Mucosa of gallbladder (tissue), 1 donor: Measurements from ENCODE around the gene KRTAP10-8. TPM values are rescaled to one million over a fixed set of nuclear protein-coding genes. Genes with fewer than 3 reads are reported as not detected.

Experiments
- DNase-seq: peaks from one replicate; pipeline ENCODE4 v3.0.0-alpha.2; 2020; ENCODE audit warnings: low spot score
- total RNA-seq: library from RNA; stranded (reverse); gene quantifications from one replicate; pipeline ENCODE4 v1.2.1, GENCODE V29; 2021
- donor health status: DM: no; HTN: no; CAD: no.

The KRTAP10-8 gene
- not detected for total RNA-seq

- DNase-seq: no peak
Measured at GRCh38 chr21:44612029-44612486, at the start of gene KRTAP10-8. KRTAP10-8 (plus strand) TSS chr21:44612079; CDS start chr21:44612101, 22 bp downstream.

DNA sequence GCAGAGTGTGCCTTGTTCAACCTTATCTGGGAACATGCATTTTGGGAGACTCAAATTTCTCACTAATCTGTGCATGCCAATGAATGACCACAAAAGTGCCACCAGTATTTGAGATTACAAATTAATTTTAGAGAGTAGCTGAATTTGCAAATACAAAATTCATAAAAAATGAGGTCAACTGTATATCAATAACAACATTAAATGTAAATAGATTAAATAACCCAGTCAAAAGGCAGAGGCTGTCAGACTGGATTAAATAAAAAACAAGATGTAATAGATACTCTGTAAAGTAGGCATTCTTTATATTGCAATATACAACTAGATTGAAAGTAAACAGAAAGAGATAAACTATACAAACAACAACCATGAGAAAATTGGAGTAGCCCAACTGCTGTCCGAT is 47.8 kb upstream of the KRTAP10-8 start:
- no peak for DNase-seq

GRCh38 chr21:44564886-44565598 is 46.8 kb upstream of the KRTAP10-8 start:
- no peak for DNase-seq

- no peak for DNase-seq
Measured at GRCh38 chr21:44566403-44566802, 45.5 kb upstream of the KRTAP10-8 start.

DNA sequence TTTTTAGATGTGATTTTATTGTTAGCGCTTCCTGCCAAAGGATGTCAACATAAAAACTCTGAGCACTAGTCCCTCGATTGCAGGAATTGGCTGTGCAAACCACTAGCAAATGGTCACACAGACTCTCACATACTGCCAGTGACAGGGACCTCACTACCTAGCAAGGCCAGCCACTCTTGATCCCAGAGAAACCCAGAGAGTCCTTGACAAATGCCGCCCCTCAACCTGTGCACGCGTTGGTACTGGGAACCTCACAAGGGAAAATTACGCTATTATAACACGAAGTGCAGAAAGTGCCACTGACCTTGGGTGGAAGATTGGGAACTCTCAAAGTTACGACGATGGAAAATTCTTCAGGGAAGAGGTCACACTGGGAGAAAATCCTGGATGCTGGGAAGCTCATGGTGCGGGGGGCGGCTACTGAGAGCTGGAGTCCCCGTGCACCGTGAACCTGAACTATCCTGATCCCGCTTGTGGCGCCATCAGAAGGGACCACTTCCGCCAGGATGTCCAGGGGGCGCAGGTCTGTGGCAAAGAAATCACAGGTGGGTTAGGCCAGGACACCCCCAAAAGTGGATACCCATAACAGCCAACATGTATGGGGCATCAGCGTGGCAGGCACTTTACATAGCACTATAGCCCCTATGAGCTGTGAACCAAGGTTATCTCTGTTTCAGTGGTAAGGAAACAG is 44.3 kb upstream of the KRTAP10-8 start:
- DNase-seq: no peak

DNA sequence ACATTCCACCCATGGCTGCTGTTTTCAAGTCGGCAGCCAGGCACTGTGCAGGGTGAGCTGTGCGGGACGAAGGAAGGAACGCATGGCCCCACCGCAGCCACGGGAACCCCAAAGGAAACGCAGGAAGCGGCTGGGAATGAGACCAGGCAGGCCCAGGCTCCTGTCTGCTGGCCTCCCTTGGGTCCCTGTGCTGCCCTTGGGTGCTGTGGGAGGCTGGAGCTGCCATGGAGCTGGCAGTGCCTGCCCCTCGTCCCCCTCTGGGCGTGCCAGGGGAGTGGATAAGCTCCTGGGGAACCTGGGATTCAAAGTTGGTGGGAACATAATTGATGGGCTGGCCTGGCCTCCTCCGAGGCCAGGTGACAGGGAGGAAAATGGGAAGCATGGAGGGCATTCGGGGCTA is 43.6 kb upstream of the KRTAP10-8 start:
- no peak for DNase-seq

- no peak for DNase-seq
Measured at GRCh38 chr21:44568667-44569556, 43.0 kb upstream of the KRTAP10-8 start.

DNA sequence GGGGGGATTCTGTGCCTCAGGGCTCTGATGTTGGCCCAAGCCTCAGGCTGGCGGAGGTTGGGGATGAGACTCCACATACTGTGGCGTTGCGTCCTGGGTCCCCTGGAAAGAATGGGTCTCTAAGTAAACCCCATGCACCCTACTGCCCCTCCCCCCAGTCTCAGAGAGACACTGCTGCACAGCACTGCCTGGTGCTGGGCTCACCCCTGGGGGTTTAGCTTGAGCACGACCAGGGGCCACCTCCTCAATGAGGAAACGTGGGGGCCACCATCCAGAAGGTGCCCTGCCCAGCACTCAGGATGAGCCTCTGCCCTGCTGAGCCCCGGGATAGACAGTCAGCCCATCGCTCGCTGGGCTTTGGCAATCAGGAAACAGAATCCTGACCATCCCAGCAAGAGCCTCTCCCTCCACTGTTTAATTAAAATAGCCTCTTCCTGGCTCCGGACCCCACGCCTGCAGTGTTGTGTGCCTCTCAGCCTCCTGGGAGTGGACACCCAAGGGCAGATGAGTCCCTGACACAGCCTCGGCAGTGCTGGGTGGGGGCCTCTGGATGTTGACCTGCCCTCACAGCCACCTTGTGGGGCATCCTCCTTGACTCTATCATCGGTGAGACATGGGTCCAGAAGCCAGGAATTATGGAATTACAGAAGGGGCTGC is 41.9 kb upstream of the KRTAP10-8 start:
- no peak for DNase-seq

GRCh38 chr21:44571296-44571695 is 40.6 kb upstream of the KRTAP10-8 start:
- DNase-seq: no peak

- DNase-seq: peak; percentile 9
Measured at GRCh38 chr21:44571844-44572782, 39.8 kb upstream of the KRTAP10-8 start.

GRCh38 chr21:44572959-44573583 is 38.8 kb upstream of the KRTAP10-8 start:
- DNase-seq: no peak

DNA sequence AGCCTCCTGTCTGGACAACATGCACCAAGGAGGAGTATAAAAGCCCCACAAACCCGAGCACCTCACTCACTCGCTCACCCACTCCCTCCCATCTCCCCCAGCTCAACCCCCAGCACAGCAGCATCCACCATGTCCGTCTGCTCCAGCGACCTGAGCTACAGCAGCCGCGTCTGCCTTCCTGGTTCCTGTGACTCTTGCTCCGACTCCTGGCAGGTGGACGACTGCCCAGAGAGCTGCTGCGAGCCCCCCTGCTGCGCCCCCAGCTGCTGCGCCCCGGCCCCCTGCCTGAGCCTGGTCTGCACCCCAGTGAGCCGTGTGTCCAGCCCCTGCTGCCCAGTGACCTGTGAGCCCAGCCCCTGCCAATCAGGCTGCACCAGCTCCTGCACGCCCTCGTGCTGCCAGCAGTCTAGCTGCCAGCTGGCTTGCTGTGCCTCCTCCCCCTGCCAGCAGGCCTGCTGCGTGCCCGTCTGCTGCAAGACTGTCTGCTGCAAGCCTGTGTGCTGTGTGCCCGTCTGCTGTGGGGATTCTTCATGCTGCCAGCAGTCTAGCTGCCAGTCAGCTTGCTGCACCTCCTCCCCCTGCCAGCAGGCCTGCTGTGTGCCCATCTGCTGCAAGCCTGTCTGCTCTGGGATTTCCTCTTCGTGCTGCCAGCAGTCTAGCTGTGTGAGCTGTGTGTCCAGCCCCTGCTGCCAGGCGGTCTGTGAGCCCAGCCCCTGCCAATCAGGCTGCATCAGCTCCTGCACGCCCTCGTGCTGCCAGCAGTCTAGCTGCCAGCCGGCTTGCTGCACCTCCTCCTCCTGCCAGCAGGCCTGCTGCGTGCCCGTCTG is 38.0 kb upstream of the KRTAP10-8 start, which contains the start of gene KRTAP10-4:
Gene KRTAP10-4, plus strand, starts transcription at position 100 of the 827 bp plus-strand sequence. Its CDS starts 30 bp downstream, at position 130.
- DNase-seq: peak; percentile 4

DNA sequence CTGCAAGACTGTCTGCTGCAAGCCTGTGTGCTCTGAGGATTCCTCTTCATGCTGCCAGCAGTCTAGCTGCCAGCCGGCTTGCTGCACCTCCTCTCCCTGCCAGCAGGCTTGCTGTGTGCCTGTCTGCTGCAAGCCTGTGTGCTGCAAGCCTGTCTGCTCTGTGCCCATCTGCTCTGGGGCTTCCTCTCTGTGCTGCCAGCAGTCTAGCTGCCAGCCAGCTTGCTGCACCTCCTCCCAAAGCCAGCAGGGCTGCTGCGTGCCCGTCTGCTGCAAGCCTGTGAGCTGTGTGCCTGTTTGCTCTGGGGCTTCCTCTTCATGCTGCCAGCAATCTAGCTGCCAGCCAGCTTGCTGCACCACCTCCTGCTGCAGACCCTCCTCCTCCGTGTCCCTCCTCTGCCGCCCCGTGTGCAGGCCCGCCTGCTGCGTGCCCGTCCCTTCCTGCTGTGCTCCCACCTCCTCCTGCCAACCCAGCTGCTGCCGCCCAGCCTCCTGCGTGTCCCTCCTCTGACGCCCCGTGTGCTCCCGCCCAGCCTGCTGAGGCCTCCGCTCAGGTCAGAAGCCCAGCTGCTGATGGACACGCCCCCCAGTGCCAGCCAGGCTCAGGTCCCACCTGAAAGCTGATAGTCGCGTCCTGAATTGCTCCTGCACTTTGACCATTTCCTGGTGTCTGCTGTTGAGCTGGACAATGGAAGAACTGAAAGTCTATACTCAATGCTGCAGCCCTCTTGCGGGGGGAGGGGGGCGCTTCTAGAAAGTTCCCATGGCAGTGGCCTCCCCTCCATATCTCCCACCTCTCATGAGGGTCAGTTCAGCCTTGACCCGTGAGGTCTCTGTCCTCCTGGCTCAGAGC is 37.2 kb upstream of the KRTAP10-8 start:
- peak; percentile 76 for DNase-seq

DNA sequence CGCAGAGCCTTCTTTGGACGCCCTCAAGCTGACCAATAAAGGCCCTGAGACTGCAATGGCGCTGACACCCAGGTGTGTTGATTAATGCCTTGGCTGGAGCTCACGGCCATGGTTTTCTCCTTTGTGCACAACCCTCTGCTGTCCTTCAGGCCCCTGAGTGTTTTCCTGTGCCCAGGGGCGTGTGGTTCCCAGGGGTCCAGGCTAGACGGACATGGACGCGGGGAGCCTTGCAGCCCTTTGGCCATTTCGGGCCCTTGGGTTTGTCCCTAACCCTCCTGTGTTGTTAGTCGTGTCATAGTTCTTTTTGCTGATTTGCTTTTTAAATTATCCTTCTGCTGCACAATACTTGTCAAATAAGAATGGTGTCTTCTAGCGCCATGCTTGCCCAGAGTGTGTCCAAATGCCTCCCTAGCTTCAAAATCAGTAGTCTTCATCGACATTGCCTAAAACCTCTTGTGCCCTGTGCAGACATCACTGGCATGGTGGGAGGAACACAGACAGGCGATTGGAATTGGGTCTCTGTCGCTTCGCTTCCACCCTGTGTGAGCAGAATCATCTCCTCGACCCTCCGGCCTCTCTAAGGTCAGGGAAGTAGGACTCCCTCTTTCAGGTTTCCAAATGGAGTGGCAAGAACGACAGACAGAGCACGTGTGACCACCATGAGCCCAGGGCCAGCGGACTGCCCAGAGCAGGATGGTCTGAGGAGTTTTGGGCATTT is 36.4 kb upstream of the KRTAP10-8 start:
- DNase-seq: no peak

DNA sequence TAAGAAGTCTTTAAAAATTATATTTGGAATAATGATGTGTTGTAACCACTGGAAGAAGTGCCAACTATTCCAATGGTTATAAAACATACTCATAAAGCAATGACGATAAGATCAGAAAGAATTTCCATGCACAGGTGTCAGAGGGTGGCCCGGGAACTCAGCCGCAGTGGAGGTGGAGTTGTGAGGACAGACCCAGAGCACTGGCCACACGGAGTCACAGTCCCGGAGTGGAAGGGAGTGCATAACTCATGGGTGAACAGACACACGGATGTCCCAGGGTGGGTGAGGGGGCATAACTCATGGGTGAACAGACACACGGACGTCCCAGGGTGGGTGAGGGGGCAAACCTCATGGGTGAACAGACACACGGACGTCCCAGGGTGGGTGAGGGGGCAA is 35.9 kb upstream of the KRTAP10-8 start:
- no peak for DNase-seq

DNA sequence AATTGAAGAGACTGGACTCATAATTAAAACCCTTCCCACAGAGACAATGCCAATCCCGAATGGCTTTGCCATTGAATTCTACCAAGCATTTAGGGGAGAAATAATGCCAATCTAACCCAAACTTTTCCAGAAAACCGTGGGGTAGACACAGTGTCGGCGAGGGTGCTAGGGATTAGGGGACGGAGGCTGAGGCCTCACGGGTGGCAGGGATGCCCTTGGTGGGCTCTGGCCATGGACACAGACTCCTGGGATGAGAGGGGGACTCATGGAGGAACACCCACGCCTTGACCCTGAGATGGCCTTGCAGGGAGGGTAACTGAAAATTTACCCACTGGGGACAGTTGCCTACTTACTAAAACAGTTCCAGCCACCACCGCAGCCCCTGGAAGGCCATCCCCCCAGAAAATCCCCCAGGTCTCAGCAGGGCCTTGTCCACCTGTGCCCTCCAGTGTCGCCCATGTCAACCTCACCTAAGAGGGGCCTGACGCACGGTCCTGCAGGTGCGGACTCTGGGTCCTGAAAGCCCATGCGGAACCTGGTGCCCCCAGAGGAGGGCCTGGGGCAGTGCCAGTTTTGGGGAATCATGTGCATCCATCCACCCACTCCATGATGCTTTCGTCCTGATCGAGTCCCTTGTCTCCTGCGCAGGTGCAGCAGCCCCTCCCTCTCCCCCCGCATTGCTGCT is 33.4 kb upstream of the KRTAP10-8 start:
- no peak for DNase-seq
